A549 (cell line): ENCODE data around the gene HHATL. TPM values are rescaled to one million over a fixed set of nuclear protein-coding genes. Genes with fewer than 3 reads are reported as not detected.

Experiments
- ATAC-seq, 2 experiments: fragments of 200-7000 bp in 1 of 2; fragments of >200 bp in 1 of 2; cut with Nextera tagmentation in 1 of 2; cut with Tn5 transposase in 1 of 2; 3 replicates each; pipeline versions ENCODE4 v1.8.0 to v1.9.1; 2018 to 2020; ENCODE audit warnings: mild to moderate bottlenecking in 1 of 2, moderate library complexity in 1 of 2
- CTCF ChIA-PET: fragments of 300-600 bp; sonication (Branson Sonifier 250); formaldehyde crosslinking; extraction: SDS; loops from one replicate; lab custom pipeline; 2021; ENCODE audit warnings: antibody characterized with exemption, inconsistent platforms; lab: Yijun Ruan, JAX
- POLR2A ChIA-PET: fragments of 350-600 bp; formaldehyde crosslinking; extraction: SDS; loops from one replicate; lab custom pipeline; 2021; ENCODE audit warnings: antibody characterized with exemption, inconsistent platforms; lab: Yijun Ruan, JAX
- DNase-seq, 2 experiments: peaks; one replicate each; pipeline versions ENCODE4 v3.0.0 to v3.0.0-alpha.2; 2011 to 2016; ENCODE audit warnings: low read depth in 1 of 2, low spot score in 1 of 2
- FAIRE-seq: peaks from 2 replicates; lab custom pipeline; 2011; peaks lifted over from hg19 to GRCh38; lab: Jason Lieb, UNC
- H3K27ac ChIP-seq, 2 experiments: fragments of >200 bp; sonication (Bioruptor Twin); formaldehyde crosslinking; 3 replicates each; pipeline ENCODE4 v1.5.1; 2016 to 2017
- H3K4me1 ChIP-seq: fragments of >200 bp; sonication (Bioruptor Twin); formaldehyde crosslinking; 3 replicates; pipeline ENCODE4 v1.6.1; 2016
- H3K4me2 ChIP-seq: fragments of >200 bp; sonication (Bioruptor Twin); formaldehyde crosslinking; 3 replicates; pipeline ENCODE4 v1.6.1; 2016
- H3K4me3 ChIP-seq: fragments of >200 bp; sonication (Bioruptor Twin); formaldehyde crosslinking; 3 replicates; pipeline ENCODE4 v1.5.1; 2016
- H3K9me3 ChIP-seq: fragments of >200 bp; sonication (Bioruptor Twin); formaldehyde crosslinking; 3 replicates; pipeline ENCODE4 v1.6.1; 2016
- ATOH8 ChIP-seq: fragments of 250-450 bp; sonication (Bioruptor Pico); IDR thresholded peaks from 2 replicates; pipeline ENCODE4 v1.5.0; 2020; ENCODE audit warnings: low read depth, mild to moderate bottlenecking, moderate library complexity
- CHD2 ChIP-seq: fragments of 150-350 bp; IDR thresholded peaks from 2 replicates; pipeline ENCODE4 v1.6.1; 2014; ENCODE audit warnings: low read length; ENCODE audit not compliant: partially characterized antibody
- CHD4 ChIP-seq: fragments of 200-600 bp; sonication (generic); IDR thresholded peaks from 2 replicates; pipeline ENCODE4 v1.6.1; 2016; ENCODE audit warnings: antibody characterized with exemption, mild to moderate bottlenecking, borderline replicate concordance
- CTCF ChIP-seq: fragments of >200 bp; sonication (Bioruptor Twin); formaldehyde crosslinking; IDR thresholded peaks from 3 replicates; pipeline ENCODE4 v1.5.1; 2016
- E2F6 ChIP-seq: IDR thresholded peaks from 2 replicates; pipeline ENCODE4 v1.6.1; 2012; ENCODE audit warnings: low read depth, borderline replicate concordance
- EHMT2 ChIP-seq: fragments of 200-600 bp; sonication (generic); IDR thresholded peaks from 2 replicates; pipeline ENCODE4 v1.6.1; 2016; ENCODE audit warnings: antibody characterized with exemption, low read depth, mild to moderate bottlenecking, moderate library complexity
- ELK1 ChIP-seq: fragments of 150-350 bp; IDR thresholded peaks from 2 replicates; pipeline ENCODE4 v1.6.1; 2014; ENCODE audit warnings: low read depth, mild to moderate bottlenecking, low read length
- EP300 ChIP-seq, 2 experiments: fragments of >200 bp; sonication (Bioruptor Twin); formaldehyde crosslinking; IDR thresholded peaks; 2 replicates in 1 of 2; 3 replicates in 1 of 2; pipeline ENCODE4 v1.6.1; 2016 to 2017
- FOSL2 ChIP-seq, 2 experiments: fragments of 450-650 bp in 1 of 2; fragments of >200 bp in 1 of 2; sonication (Bioruptor Twin) in 1 of 2; formaldehyde crosslinking; IDR thresholded peaks; 2 replicates each; pipeline versions ENCODE4 v1.5.0 to v1.6.1; 2016 to 2020; ENCODE audit warnings: mild to moderate bottlenecking in 1 of 2, moderate library complexity in 1 of 2
- HOXB13 ChIP-seq: fragments of 250-450 bp; sonication (Bioruptor Pico); IDR thresholded peaks from 2 replicates; pipeline ENCODE4 v1.5.0; 2020; ENCODE audit warnings: low read depth, mild to moderate bottlenecking, moderate library complexity
- JUNB ChIP-seq: fragments of >200 bp; sonication (Bioruptor Twin); formaldehyde crosslinking; IDR thresholded peaks from 2 replicates; pipeline ENCODE4 v1.6.1; 2016
- MAX ChIP-seq: IDR thresholded peaks from 2 replicates; pipeline ENCODE4 v1.6.1; 2012
- NFE2L2 ChIP-seq: fragments of 150-350 bp; conservative IDR thresholded peaks from 2 replicates; pipeline ENCODE4 v1.6.1; 2014; ENCODE audit warnings: low read length
- POLR2A ChIP-seq: IDR thresholded peaks from 2 replicates; pipeline ENCODE4 v1.6.1; 2012; ENCODE audit warnings: mild to moderate bottlenecking, low read length
- POLR2AphosphoS2 ChIP-seq: conservative IDR thresholded peaks from 2 replicates; pipeline ENCODE4 v1.6.1; 2012; ENCODE audit warnings: low read length, improper control_type of control experiment, inconsistent platforms
- REST ChIP-seq: fragments of 200-600 bp; sonication (generic); IDR thresholded peaks from 2 replicates; pipeline ENCODE4 v1.6.1; 2016; ENCODE audit warnings: antibody characterized with exemption, mild to moderate bottlenecking, moderate library complexity
- TP53 ChIP-seq: fragments of 250-450 bp; sonication (Bioruptor Pico); IDR thresholded peaks from 2 replicates; pipeline ENCODE4 v1.5.0; 2021; ENCODE audit warnings: mild to moderate bottlenecking, moderate library complexity
- WGBS: methylation state at CpG from one replicate; pipeline ENCODE4 v1.1.6; 2017; ENCODE audit errors: missing lambda C conversion rate; 5-methylcytosine and 5-hydroxymethylcytosine counted together
- polyA plus RNA-seq, 4 experiments: library from polyadenylated mRNA; depleted of rRNA in 3 of 4; stranded (reverse); fragments of >200 nt; fragmentation: RNase III in 1 of 4; extraction: RNeasy Plus Mini Kit Qiagen cat#74134 plus additional on column Dnase treatment in 1 of 4; gene quantifications; 2 replicates in 3 of 4; 3 replicates in 1 of 4; pipeline ENCODE4 v1.2.3, GENCODE V29; 2011 to 2017

HHATL gene
- polyA plus RNA-seq, 2 of the 4 experiments (the other 2 are of a cell fraction), result not detected

- Histone ChIP-seq H3K27ac (no peak overlapping the region), H3K4me2 (no peak overlapping the region), H3K4me3 (no peak overlapping the region), H3K9me3 (no peaks in the 10 kb centered on the region), H3K4me1 (no peaks in the 10 kb centered on the region)
- ChIA-PET POLR2A (no interaction called here), CTCF (interaction anchor here (1.7 kb wide), 1 partner anchor 51 kb away, joined by 5 read pairs; no protein-coding TSS in a partner anchor)
- DNase-seq (no peak), FAIRE-seq (no peak), ATAC-seq (no peak)
- 32% methylated on average over 4 of the region's 4 CpGs for WGBS
- TF ChIP-seq EP300 (IDR thresholded peaks at IDR 0.05) (no peak), HOXB13 (no peak), POLR2A (no peak), JUNB (no peak), E2F6 (no peak), MAX (no peak), CHD4 (no peak), ATOH8 (CRISPR knock-in tag) (no peak), CHD2 (no peak), FOSL2 (IDR thresholded peaks at IDR 0.05) (no peak), FOSL2 (CRISPR knock-in tag; IDR thresholded peaks at IDR 0.05) (no peak), ELK1 (no peak), CTCF (no peak), TP53 (CRISPR knock-in tag) (no peak), REST (no peak), EHMT2 (no peak), NFE2L2 (no peak), POLR2AphosphoS2 (no peak)
Measured at GRCh38 chr3:42693530-42693930, 9.1 kb downstream of the HHATL start.
